ENCODE data around the gene DOCK6. TPM values are rescaled to one million over a fixed set of nuclear protein-coding genes. Genes with fewer than 3 reads are reported as not detected.

Gene DOCK6
- total and polyA plus RNA-seq, 2 donors (not counting 1 experiment from before 2014, with no cell fraction given) = 6.9 to 17.7 TPM

DNA sequence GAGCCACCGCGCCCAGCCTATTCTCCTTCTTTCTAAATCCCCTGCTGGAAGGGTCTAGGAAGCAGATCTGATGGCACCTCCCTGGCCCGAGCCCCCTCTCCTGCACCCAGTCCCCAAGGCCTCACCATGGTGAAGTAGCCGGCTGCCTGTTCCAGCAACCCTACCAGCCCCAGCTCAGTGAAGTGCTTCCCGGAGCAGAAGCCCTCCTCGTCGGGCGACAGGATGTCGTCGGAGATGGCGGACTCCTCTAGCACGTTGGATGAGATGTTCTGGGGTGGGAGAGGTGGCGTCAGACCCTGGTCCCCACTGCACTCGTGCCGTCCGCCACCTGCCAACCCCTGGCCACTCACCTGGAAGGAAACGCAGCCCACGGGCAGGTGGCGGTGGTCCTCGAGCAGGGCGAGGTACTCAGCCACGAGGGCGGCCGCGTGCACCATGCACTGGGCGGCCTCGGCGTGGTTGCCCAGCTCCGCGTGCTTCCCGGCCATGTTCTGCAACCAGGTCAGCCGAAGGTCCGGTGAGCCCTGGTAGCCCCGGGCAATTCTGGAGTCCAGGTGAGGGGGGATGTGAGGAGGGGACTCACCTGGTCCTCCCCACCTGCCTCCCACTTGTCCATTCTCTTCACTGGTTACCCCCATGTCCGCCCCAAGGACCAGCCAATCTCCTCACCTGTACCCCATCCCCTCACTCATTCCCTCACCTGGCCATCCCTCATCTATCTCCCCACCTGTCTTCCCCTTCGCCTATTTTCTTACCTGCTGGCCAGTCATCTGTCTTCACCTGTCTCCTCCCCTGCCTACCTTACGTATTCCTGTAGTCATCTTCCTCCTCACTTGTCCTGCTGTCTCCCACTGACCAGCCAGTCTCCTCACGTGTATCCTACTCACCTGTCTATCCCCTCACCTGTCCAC lies 53.5 kb downstream of the DOCK6 start:
- no peak overlapping the region for H3K4me3 ChIP-seq (replicated peaks in 1 of 4; ENCODE audit: control extremely low read depth in 1 of 4, insufficient read depth in 1 of 4, low read depth in 3 of 4, low read length in 4 of 4)
- H4K20me1 ChIP-seq (ENCODE audit: control insufficient read depth, extremely low read depth, insufficient read depth, low read length) = no peaks in the 10 kb centered on the region
- peaks cover 11% of the 10 kb centered on the region for H3K4me1 ChIP-seq (ENCODE audit: control insufficient read depth, extremely low read depth, insufficient read depth, low read length)
- no peak for TF ChIP-seq CTCF (conservative IDR thresholded peaks at IDR 0.05 in 1 of 2, IDR thresholded peaks at IDR 0.05 in 1 of 2; ENCODE audit: low read depth in 1 of 2, low read length in 2 of 2)
- no peak for TF ChIP-seq EZH2 (IDR thresholded peaks at IDR 0.05; ENCODE audit: low read length, missing control alignments)
- H3K36me3 ChIP-seq (ENCODE audit: control insufficient read depth, insufficient read depth, low read length) = no peaks in the 10 kb centered on the region
- H2AFZ ChIP-seq (ENCODE audit: low read length) = no peak overlapping the region
- DNase-seq (ENCODE audit: low read depth in 2 of 2) = no peak
- H3K9me3 ChIP-seq (ENCODE audit: control insufficient read depth, insufficient read depth, low read depth, low read length) = no peaks in the 10 kb centered on the region
- H3K27ac ChIP-seq (ENCODE audit: insufficient read depth, low read length) = no peak overlapping the region
- H3K79me2 ChIP-seq (ENCODE audit: control insufficient read depth, insufficient read depth, low read length) = no peaks in the 10 kb centered on the region
- H3K27me3 ChIP-seq (ENCODE audit: control insufficient read depth, insufficient read depth, low read length) = no peaks in the 10 kb centered on the region
- H3K9ac ChIP-seq (ENCODE audit: insufficient read depth, low read length) = no peak overlapping the region
- no peak overlapping the region for H3K4me2 ChIP-seq (ENCODE audit: extremely low read depth, insufficient read depth, low read length)

GRCh38 chr19:11205939-11206570 lies 56.3 kb downstream of the DOCK6 start:
- Histone ChIP-seq H3K9me3 (ENCODE audit: control insufficient read depth, insufficient read depth, low read depth, low read length) (no peaks in the 10 kb centered on the region), H3K4me3 (replicated peaks in 1 of 4; ENCODE audit: control extremely low read depth in 1 of 4, insufficient read depth in 1 of 4, low read depth in 3 of 4, low read length in 4 of 4) (no peak overlapping the region), H3K27ac (ENCODE audit: insufficient read depth, low read length) (no peak overlapping the region), H3K4me1 (ENCODE audit: control insufficient read depth, extremely low read depth, insufficient read depth, low read length) (peaks cover 24% of the 10 kb centered on the region), H4K20me1 (ENCODE audit: control insufficient read depth, extremely low read depth, insufficient read depth, low read length) (no peaks in the 10 kb centered on the region), H3K79me2 (ENCODE audit: control insufficient read depth, insufficient read depth, low read length) (no peaks in the 10 kb centered on the region), H3K9ac (ENCODE audit: insufficient read depth, low read length) (no peak overlapping the region), H3K27me3 (ENCODE audit: control insufficient read depth, insufficient read depth, low read length) (no peaks in the 10 kb centered on the region), H3K36me3 (ENCODE audit: control insufficient read depth, insufficient read depth, low read length) (no peaks in the 10 kb centered on the region), H3K4me2 (ENCODE audit: extremely low read depth, insufficient read depth, low read length) (no peak overlapping the region), H2AFZ (ENCODE audit: low read length) (no peak overlapping the region)
- TF ChIP-seq EZH2 (IDR thresholded peaks at IDR 0.05; ENCODE audit: low read length, missing control alignments) (no peak), CTCF (conservative IDR thresholded peaks at IDR 0.05 in 1 of 2, IDR thresholded peaks at IDR 0.05 in 1 of 2; ENCODE audit: low read depth in 1 of 2, low read length in 2 of 2) (no peak)
- no peak for DNase-seq (ENCODE audit: low read depth in 2 of 2)

- no peak for TF ChIP-seq EZH2 (IDR thresholded peaks at IDR 0.05; ENCODE audit: low read length, missing control alignments)
- no peak for TF ChIP-seq CTCF (conservative IDR thresholded peaks at IDR 0.05 in 1 of 2, IDR thresholded peaks at IDR 0.05 in 1 of 2; ENCODE audit: low read depth in 1 of 2, low read length in 2 of 2)
- H3K9ac ChIP-seq (ENCODE audit: insufficient read depth, low read length) = no peak overlapping the region
- H3K9me3 ChIP-seq (ENCODE audit: control insufficient read depth, insufficient read depth, low read depth, low read length) = no peaks in the 10 kb centered on the region
- H3K4me2 ChIP-seq (ENCODE audit: extremely low read depth, insufficient read depth, low read length) = no peak overlapping the region
- H3K4me3 ChIP-seq (replicated peaks in 1 of 4; ENCODE audit: control extremely low read depth in 1 of 4, insufficient read depth in 1 of 4, low read depth in 3 of 4, low read length in 4 of 4) = no peak overlapping the region
- no peaks in the 10 kb centered on the region for H3K27me3 ChIP-seq (ENCODE audit: control insufficient read depth, insufficient read depth, low read length)
- no peak overlapping the region for H2AFZ ChIP-seq (ENCODE audit: low read length)
- peaks cover 24% of the 10 kb centered on the region for H3K4me1 ChIP-seq (ENCODE audit: control insufficient read depth, extremely low read depth, insufficient read depth, low read length)
- H3K79me2 ChIP-seq (ENCODE audit: control insufficient read depth, insufficient read depth, low read length) = no peaks in the 10 kb centered on the region
- H4K20me1 ChIP-seq (ENCODE audit: control insufficient read depth, extremely low read depth, insufficient read depth, low read length) = no peaks in the 10 kb centered on the region
- no peak overlapping the region for H3K27ac ChIP-seq (ENCODE audit: insufficient read depth, low read length)
- no peaks in the 10 kb centered on the region for H3K36me3 ChIP-seq (ENCODE audit: control insufficient read depth, insufficient read depth, low read length)
- no peak for DNase-seq (ENCODE audit: low read depth in 2 of 2)
These were observed 57.4 kb downstream of the DOCK6 start for GRCh38 chr19:11204943-11205349.
